ENCODE results near the gene MPPED2.

The MPPED2 gene

DNA sequence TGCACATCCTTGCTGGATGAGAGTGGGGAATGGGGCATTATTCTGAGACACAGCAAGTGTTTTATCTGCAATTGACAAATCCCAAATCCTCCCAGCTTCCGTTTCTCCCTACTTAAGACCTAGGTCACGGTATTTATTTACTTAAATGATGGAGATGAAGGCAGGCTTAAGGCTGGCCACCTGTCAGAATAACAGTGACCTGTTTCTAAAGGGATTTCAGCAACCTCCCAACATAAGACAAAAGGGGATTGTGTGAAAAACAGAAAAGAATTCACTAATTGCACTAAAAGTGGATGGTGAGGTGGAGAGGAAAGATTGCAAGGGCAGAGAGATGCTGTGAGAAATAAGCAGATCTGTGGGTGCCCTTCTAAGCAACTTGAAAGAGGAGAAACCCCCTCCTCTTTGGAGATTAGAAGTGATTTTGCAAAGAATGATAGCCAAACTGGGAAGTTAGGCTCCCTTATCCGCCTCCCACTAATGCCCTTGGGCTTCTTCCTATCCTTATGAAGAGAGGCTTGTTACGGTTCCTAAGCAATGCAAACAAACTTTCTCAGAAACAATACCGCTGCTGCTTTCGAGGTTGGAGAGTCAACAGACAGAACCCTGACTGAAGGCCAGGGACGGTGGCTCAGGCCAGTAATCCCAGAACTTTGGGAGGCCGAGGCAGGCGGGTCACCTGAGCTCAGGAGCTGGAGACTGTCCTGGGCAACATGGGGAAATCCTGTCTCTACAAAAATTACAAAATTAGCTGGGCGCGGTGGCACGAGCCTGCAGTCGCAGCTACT lies 179.0 kb downstream of the MPPED2 start:
- DNase-seq = no peak

DNA sequence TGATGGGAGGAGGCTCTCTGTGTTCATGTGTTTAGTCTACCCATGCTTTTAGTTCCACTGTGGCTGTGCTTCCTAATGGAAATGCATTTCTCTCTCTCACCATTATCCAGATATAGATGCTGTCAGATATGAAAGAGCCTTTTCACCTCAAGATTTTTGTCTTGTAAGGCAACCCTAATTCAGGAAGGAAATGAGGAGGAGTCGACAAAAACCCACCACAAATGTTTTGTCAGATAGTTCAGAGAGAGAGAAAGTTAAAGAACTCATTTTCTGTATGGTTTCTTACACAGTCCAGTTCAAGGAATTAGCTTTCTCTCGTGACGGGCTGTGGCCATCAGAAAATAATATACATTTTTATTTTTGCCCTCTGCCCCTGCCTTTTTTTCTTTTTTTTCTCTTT lies 180.8 kb downstream of the MPPED2 start:
- DNase-seq = no peak

DNA sequence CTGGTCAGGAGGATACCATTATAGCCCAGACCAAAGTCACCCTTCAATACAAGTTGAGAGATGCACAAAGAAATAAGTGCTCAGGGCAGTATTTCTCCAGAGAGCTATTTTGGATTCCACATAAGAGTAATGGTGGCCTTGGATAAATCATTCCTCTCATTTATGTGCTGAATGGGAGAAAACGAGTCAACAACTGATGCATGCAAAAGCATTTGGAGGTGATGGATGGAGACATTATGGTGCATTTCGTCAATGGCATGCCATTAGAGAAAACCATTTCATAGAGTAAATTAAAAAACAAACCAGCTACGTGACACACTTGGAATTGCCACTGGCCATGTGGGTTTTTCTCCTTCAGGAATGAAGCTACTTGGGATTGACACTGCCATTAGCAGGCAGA lies 182.0 kb downstream of the MPPED2 start:
- DNase-seq = no peak

DNA sequence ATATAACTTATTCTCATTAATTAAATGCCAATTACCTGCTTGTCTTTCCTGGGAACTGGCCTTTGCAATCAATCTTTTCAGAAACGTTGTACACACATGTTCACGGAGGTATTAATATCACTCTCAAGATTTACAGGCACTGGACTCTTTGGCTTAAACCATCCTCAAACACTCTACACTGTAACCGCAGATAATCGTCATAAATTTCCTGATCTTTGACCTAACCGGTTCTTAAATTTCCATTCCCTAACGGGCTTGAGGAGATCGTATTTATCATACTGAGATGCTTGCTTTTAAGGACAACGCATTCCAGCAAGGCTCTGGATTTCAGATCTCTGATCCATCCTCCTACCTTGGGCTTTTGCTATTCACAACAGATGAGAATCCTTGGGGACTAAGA lies 190.4 kb downstream of the MPPED2 start:
- DNase-seq = no peak

DNA sequence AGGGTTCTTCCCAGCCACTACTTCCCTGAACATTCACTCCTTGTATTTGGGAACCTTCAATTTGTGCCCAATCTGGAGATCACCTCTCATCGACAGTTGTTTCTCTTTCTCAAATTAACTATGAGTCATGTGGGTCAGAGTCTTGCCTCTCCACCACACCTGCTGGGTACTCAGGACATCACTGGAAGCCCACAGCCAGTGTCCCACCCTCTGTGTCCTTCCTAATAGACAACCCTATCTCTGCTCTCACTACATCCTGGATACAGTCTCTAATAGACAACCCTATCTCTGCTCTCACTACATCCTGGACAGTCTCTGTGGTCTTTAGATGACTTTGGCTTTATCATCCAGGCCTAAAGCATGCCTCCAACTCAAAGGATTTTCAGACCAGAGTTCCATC lies 193.1 kb downstream of the MPPED2 start:
- no peak for DNase-seq

DNA sequence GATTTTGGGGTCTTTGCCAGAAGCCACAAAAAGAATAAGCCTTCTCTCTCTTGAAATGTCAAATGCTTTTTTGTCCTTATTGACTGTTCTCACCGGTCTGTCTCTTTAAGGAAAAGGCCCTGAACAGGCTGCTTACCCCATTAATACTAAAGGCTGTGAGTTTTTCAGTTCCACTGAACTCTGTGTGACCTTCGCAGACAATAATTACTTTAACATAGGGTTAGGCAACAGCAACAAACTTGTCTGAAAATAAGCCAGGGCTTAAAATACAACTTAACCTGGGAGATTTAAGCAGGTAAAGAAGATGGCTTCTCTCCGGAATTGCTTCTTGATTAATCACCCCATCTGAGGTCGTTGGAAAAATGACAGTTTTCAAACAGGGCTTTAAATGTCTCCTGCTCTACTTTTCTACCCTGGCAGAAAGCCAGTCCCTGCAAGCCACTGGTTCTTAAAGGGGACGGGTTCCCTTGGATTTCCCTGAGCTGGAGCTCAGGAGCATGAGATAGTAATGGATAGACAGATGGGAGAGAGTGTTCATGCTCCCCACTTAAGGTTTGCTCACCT lies 193.8 kb downstream of the MPPED2 start:
- DNase-seq = no peak

DNA sequence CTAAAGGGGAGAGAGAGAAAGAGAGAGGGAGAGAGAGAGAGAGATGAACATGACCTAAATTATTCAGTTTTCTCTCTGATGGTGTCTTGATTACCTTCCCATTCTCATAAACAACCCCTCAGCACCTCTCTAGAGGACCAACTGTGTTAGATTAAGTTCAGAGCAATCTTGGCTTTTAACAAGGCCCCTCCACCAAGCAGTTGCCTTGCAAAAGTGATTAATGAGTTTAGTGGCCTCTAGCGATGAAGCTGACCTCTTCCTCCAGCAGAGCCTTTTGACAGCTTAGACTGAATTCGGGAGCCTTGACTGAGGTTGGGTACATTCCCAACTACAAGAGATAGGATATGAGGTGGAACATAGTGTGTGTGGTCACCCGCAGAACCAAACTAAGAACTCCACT lies 197.2 kb downstream of the MPPED2 start:
- no peak for DNase-seq

DNA sequence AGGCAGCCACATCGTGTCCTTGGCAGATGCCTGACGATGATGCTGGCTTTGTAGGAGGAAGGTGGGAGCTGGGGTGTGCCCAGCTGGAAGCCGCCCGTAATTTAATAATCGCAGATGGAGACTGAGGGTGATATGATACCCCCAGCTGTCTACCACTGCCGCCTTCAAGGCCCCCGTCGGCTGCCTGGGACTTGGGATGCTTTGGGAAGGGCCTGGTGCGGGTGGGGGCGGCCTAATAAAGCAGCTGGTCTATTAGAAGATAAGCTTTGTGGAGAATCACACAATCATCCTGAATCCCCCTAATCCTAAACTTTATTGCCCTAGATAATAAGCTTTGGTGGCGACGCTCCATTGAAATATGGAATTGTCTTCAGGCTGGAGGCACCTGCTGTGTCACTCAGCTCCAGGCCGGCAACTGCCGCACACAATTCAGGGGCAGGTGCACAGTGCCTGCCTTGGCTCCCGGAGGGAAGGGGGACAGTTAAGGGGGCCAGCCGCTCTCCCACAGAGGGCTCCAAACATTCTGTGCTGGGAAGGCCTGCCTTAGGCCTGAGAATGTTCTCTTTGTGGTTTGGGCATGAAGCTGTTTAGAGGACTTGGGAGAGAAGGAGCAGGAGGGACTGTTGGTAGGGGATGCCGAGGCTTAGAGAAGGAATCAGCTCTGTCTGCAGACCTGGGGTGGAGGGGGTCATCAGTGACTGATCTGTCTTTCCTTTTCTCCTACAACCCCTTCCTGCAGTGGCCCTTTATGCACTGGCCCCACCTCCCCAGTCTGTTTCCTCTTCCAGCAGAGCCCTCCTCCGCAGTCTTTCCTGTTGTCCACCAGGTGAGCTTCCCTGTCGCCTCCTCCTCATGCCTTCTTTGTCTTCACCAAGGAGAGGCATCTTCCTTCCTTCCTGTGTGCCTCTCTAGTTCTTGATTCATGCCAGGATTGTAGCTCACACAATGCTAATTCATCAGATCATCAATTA lies 198.0 kb downstream of the MPPED2 start:
- no peak for DNase-seq

DNA sequence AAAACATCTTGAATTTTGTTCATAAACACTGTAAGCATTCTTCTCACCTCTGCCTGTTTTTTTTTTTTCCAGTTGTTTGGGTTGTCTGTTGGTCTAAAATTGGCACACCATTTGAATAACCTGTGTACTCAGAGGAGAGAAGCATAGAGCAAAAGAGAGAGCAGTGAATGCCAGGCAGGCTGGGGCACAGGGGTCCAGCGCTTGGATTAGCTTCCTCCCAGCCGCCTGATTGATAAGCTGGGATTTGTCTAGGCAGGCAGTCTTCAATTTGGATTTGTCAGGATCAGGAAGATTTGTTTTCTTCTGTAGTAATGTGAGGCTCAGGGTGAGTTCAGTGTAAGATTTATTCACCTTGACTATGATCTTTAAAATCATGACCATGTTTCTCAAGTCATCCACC lies 204.3 kb downstream of the MPPED2 start:
- no peak for DNase-seq

DNA sequence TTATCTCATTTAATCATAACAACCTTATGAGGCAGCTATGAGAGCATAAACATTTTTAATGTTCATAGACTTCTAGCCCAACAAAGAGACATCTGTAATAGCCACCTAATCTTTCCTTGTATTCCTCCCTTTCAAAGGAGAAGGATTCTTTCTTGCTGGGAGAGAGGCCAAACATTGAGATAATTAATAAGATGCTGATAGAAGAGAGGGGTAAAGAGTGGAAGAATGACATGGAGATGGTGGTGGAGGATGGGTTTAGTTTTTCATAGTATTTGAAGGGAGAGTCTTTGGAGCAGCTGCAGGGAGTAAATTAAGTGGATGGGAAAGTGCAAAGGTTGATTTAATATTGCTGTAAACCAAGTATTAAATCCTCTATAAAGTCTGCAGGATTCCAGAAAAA lies 205.3 kb downstream of the MPPED2 start:
- no peak for DNase-seq

DNA sequence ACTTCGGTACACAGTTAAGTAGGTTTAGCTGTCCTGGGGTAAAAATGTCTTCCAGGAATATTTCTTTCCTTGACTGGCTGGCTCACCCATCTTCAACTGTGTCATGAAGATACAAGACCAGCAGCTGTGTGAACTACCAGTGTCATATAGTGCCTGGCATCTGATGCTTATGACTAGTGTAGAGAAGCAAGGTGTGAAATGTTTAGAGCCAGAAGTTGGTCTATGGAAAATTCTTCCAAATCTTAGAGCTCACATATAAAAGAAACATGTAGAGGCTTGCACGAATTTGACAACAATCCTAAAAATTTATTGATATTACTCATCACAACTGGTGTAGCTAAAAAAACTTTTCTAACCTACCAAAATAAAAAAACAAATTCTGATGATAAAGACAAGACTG lies 208.8 kb downstream of the MPPED2 start:
- no peak for DNase-seq

DNA sequence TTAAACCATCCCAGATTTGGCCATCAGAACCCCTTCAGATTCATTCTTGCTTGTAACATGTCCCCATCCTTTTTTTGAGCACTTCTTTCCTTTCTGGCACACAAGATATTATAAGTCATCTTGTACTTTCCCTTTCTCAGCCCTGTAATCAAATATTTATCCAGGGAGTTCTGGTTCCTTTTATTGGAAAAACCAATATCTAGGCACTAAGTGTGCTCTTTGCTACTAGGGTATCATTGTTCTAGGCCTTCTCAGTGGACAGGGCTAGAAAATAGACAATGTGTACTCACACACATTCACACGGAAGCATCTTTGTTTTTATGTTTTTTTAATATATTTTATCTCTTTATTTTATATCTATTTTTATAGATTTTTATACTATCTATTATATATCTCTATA lies 216.0 kb downstream of the MPPED2 start:
- no peak for DNase-seq

DNA sequence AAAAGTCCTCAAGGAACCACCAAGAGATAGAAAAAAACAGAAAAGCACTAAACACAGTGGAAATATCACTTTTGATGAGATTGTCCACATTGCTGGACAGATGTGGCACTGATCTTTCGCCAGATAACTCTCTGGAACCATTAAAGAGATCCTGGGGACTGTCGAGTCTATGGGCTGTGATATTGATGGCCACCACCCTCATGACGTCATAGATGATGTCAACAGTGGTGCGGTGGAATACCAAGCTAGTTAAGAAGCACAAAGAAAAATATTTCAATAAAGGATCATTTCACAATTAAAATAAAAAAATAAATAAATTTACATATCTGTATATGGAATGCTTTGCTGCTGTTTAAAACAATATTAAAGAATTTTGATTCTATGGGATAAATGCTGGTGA lies 217.8 kb downstream of the MPPED2 start:
- DNase-seq = no peak

DNA sequence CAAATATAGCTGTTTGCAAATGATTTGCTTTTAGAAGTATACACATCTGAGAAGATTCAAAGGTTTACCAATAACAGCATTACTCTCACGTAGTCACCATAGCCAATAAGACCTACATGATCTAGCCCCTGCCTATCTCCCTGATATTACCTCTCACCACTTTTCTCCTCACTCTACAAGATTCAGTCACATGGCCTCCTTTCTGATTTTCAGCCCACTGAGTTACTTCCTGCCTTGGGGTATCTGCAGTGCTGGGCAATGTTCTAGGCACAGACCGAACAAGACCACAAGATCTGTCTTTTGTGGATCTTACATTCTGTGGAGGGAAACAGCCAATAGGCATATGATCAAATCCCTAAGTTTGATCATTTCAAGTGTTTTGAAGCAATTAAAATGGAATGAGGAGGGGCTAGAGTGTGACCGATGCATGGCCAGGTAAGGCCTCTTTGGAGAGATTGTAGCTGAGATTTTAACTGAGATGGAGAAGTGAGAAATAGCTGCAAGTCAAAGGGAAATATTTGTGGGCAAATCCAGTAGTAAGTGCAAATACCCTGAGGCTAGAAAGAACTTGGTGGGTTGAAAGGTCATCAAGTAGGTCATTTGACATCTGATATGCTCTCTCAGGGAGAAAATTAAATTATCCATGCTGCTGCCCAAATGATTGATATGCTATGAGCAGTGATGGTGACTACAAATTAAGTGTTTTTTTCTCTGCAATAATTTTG lies 220.2 kb downstream of the MPPED2 start:
- no peak for DNase-seq

DNA sequence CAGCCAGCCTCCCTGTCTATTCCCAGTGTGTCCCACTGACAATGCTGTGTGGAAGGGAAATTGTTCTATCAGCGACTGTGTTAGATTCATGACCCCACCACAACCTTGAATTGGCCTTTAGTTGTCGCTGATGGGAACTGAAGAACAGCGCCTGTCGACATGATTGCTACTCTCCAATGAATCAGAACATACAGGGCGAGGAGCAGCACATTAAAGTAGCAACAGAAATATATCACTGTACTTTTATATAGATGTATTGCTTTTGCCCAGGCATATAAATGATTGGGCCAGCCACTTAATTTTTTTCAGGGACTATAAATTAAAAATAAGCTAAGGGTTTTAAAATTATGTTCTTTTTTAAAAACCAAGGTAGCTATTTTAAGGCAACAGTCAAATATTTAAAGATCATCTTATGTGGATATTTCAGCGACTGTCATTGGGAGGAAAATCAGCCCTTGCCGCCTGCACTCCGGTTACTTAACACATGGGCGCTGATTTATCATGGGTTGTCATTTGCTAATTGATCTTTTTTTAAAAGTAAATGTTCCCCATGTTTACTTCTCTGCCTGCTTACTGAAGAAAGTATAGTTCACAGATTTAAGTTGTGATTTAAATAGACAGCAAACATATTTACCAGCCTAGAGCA lies 221.2 kb downstream of the MPPED2 start:
- no peak for DNase-seq

DNA sequence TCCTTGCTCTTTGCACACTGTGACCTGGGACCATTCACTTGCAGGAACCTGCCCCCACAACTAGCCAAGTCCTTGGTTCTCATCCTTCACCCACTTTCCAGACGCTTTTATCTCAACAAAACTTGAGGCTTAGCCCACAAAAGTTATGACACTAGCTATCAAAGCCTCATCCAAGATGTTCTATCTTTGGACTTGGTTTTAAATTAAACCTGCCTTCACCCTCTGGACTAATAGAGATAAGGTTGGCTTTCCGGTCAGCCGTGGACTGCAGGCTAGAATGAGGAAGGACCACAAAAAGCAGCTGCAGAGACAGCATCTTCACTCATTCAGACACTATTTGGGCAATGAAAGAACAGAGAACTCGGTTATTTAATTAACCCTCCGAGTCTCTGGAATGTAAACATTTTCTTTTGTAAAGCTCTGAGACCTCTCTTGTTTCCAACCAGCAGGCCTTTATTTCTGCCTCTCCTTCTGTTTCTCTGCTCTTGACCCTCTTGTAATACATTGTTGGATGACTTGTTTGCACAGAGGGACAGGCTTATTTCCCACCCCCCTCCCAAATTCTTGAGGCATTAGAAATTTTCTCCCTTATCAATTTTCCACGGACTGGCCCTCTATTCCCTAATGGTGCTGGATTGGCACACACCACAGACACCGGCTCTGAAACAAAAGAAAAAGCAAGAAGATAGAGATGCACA lies 221.9 kb downstream of the MPPED2 start:
- no peak for DNase-seq

DNA sequence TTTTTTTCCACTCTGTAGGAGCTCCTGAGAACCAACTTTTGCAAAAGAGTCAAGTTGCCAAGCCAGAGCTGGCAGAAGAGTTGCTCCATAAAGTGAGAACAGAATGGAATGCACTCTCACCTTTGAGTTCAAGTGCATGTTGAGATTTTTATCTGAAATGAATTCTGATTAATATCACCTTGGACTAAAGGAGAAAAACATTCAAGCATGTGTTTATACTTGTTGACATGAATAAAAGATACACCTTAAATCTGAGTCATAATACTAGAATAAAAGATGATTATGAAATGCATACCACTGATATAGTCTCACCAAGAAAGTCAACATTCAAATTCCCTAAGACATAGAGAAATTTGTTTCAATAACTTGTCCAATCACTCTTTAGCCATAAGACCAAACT lies 225.4 kb downstream of the MPPED2 start:
- DNase-seq = no peak
